GM06990 (cell line): ENCODE data around the gene CMTM6.

Experiments used
- DNase-seq: peaks from one replicate; pipeline ENCODE4 v3.0.0-alpha.2; 2011; ENCODE audit not compliant: insufficient read length; ENCODE audit errors: extremely low read depth
- H3K27me3 ChIP-seq: replicated peaks from 2 replicates; pipeline ENCODE4 v1.6.0; 2011; ENCODE audit warnings: low read length; ENCODE audit not compliant: control insufficient read depth, insufficient read depth
- H3K36me3 ChIP-seq: 2 replicates; pipeline ENCODE4 v1.5.1; 2011; ENCODE audit warnings: low read length; ENCODE audit not compliant: control insufficient read depth, insufficient read depth
- H3K4me3 ChIP-seq: replicated peaks from 2 replicates; pipeline ENCODE4 v1.5.1; 2011; ENCODE audit warnings: low read depth, mild to moderate bottlenecking, control low read depth, low read length
- TF ChIP-seq, protein P1 (sequence below): IDR thresholded peaks from 2 replicates; pipeline ENCODE4 v1.5.1; 2011; ENCODE audit warnings: low read length, control low read depth, mild to moderate bottlenecking, inconsistent platforms; ENCODE audit not compliant: insufficient read depth, poor library complexity, severe bottlenecking

CMTM6 gene

DNA sequence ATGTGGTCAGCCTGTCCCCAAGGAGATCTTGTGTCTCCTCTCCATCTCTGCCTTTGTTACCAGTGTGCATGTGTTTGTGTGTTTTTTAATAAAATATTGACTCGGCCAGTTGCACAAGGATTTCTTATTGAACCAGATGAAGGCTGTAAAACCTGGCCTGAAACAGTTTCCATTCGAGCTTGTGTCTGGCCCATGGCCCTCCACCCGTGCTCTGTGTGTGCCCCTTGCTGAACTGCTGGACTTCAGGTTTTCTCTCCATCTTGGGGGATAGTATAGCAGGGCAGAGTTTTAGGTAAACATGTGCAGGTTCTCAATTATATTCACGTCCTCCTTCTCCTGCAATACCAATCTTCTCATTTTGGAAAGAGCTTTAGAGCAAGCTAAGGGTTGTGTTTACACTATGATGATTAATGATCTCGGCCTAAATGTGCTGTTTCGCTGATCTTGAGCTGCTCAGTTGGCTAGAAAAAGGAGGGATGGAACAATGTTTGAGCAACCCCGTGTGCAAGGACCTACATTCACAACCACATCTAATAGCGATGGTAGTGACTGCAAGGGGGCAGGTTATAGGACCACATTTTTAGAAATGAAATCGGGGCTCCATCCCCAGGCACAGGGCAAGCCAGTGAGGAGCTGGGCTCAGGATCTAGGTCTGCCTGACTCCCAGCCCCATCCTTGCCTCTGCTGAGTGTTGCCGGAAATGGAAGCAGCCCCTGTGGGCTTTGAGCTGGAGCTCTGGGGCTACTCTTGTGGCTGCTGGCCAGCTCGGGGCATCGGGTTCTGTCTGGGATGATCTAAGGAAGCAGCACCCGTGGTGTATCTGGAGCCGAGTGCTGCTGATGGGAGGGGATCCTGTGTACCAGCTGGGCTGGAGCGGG, 47.7 kb downstream of the CMTM6 start:
- Histone ChIP-seq H3K4me3 (no peak overlapping the region), H3K36me3 (no peaks in the 10 kb centered on the region), H3K27me3 (no peaks in the 10 kb centered on the region)
- no peak for DNase-seq
- TF ChIP-seq, protein P1, sequence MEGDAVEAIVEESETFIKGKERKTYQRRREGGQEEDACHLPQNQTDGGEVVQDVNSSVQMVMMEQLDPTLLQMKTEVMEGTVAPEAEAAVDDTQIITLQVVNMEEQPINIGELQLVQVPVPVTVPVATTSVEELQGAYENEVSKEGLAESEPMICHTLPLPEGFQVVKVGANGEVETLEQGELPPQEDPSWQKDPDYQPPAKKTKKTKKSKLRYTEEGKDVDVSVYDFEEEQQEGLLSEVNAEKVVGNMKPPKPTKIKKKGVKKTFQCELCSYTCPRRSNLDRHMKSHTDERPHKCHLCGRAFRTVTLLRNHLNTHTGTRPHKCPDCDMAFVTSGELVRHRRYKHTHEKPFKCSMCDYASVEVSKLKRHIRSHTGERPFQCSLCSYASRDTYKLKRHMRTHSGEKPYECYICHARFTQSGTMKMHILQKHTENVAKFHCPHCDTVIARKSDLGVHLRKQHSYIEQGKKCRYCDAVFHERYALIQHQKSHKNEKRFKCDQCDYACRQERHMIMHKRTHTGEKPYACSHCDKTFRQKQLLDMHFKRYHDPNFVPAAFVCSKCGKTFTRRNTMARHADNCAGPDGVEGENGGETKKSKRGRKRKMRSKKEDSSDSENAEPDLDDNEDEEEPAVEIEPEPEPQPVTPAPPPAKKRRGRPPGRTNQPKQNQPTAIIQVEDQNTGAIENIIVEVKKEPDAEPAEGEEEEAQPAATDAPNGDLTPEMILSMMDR: no peak

DNA sequence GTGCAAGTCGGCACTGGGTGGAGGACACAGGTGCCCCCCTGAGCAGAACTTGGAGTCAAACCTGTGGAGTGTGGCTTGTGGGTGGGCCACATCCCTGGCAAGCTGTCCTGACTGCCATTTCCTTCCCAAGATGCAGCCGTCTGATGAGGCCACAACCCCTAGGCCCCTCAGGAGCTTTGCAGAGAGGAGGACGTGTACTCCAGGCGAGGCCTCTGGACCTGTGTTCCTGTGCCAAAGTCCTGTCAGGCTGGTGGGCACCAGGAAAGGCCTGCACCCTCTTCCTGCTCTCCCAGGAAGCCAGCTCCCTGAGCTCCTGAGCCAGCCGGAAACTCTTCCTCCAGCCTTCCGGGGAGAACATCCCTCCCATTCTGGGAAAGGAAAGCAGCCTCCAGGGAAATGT, 48.5 kb downstream of the CMTM6 start:
- no peak overlapping the region for H3K4me3 ChIP-seq
- no peaks in the 10 kb centered on the region for H3K27me3 ChIP-seq
- no peak for DNase-seq
- H3K36me3 ChIP-seq: no peaks in the 10 kb centered on the region
- TF ChIP-seq, protein P1: no peak

DNA sequence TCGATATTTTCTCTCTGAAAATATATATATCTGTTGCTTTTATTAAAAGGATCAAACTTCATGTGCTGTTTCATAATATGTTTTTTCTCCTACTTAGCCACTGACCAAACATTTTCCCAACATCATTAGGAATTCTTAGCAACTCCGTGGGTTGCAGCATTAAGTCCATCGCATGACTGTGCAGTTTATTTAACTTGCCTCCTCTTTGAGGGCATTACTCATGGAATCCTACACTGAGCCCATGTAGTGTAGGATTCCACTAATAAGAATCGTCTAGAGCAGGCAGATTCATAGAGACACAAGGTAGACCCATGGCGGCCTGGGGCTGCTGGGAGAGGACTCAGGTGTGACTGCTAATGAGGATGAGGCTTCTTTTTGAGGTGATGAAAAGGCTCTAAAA, 49.3 kb downstream of the CMTM6 start:
- H3K4me3 ChIP-seq: no peak overlapping the region
- no peaks in the 10 kb centered on the region for H3K27me3 ChIP-seq
- no peak for DNase-seq
- TF ChIP-seq, protein P1: no peak
- no peaks in the 10 kb centered on the region for H3K36me3 ChIP-seq

DNA sequence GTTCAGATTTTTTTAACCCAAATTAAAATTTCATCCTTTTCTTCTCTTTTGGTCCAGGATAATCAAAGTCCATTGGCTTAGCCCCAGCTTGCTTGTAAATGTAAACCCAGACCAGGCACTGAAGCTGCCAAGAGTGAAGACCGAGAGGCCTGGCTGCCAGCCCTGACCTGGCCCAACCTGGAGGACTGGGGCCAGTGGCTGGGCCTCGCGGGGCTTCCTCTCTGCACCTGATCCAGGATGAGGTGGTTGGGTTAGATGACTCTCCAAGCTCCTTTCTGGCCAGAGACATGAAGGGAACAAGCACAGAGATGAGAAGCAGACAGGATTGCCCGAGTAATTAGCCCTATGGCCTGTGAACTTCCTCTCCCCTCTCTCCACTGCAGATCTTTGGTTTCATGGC, 50.6 kb downstream of the CMTM6 start:
- no peaks in the 10 kb centered on the region for H3K27me3 ChIP-seq
- H3K36me3 ChIP-seq: no peaks in the 10 kb centered on the region
- no peak overlapping the region for H3K4me3 ChIP-seq
- TF ChIP-seq, protein P1: no peak
- no peak for DNase-seq

DNA sequence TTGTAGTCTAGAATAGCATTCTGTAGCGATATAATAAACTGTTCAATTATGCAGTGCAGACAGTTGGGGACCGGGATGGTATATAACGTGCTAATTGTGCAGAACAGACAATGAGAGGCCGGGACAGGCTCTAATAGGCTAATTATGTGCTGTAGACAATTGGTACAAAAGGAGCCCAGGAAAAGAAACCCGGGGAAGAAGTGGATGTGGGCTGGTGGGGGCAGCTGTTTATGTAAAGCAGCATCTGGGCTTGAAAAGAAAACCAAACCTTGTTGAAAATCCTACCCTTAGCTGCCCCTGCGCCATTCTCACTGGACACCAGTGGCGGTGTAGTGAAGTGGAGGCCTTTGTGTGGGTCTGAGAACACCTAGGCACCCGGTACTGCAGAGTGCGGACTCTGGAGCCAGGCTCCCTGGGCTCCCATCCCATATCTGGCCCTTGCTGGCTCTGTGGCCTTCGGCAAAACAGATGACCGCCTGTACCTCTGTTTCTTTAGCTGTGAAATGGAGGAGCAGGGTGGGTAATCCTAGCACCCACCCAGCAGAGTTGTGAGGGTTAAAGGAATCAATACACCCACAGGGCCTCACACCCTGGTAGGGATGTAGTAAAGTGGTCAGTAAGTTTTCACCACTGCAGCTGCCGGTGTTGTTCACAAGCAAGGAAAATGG, 51.5 kb downstream of the CMTM6 start:
- Histone ChIP-seq H3K27me3 (no peaks in the 10 kb centered on the region), H3K4me3 (no peak overlapping the region), H3K36me3 (no peaks in the 10 kb centered on the region)
- DNase-seq: no peak
- TF ChIP-seq, protein P1: no peak
